Lower lobe of right lung (tissue), 2 donors: ENCODE measurements around the gene GBGT1. TPM values are rescaled to one million over a fixed set of nuclear protein-coding genes. Genes with fewer than 3 reads are reported as not detected.

Experiments used
- ATAC-seq, 2 donors: fragments of 200-7000 bp; cut with Tn5 transposase; one replicate each; pipeline ENCODE4 v1.9.1; 2020 to 2022; ENCODE audit warnings: mild to moderate bottlenecking in 2 of 2, moderate library complexity in 2 of 2
- DNase-seq: peaks from one replicate; pipeline ENCODE4 v3.0.0-alpha.2; 2020
- H3K27ac ChIP-seq: fragments of 200-600 bp; one replicate; pipeline ENCODE4 v1.8.0; 2022
- H3K27me3 ChIP-seq: fragments of 200-600 bp; one replicate; pipeline ENCODE4 v1.8.0; 2022; ENCODE audit warnings: low read depth
- H3K36me3 ChIP-seq: fragments of 200-600 bp; one replicate; pipeline ENCODE4 v1.8.0; 2022; ENCODE audit warnings: mild to moderate bottlenecking
- H3K4me1 ChIP-seq: fragments of 200-600 bp; one replicate; pipeline ENCODE4 v1.8.0; 2022
- H3K4me3 ChIP-seq: fragments of 200-600 bp; one replicate; pipeline ENCODE4 v1.8.0; 2022; ENCODE audit warnings: mild to moderate bottlenecking
- H3K9me3 ChIP-seq: fragments of 200-600 bp; one replicate; pipeline ENCODE4 v1.8.0; 2022
- CTCF ChIP-seq: fragments of 200-600 bp; IDR thresholded peaks from one replicate; pipeline ENCODE4 v1.8.0; 2022; ENCODE audit warnings: antibody characterized with exemption, mild to moderate bottlenecking
- intact Hi-C: fragments of 100-400 bp; cut with DNase I; formaldehyde crosslinking; loops from one replicate; pipeline ENCODE4 v1.11.0; 2022
- total RNA-seq: library from RNA; stranded (reverse); fragmentation: NEBNext Ultra II Directional; extraction: Animal tissue kit (Norgen Biotek cat#: 25700); gene quantifications from one replicate; pipeline ENCODE4 v1.2.1, GENCODE V29; 2021
- donor health status: DM: no; HTN: yes; CAD: no; lungs with severe emphysema.

The GBGT1 gene
- total RNA-seq, 1 donor from 2014 or later, result 38.5 TPM

GRCh38 chr9:133128152-133128551 lies 35.6 kb downstream of the GBGT1 start:
- H3K27me3 ChIP-seq, result no peaks in the 10 kb centered on the region
- intact Hi-C loops, result no loop called here
- no peak for DNase-seq
- H3K9me3 ChIP-seq, result no peaks in the 10 kb centered on the region
- H3K4me3 ChIP-seq, result no peak overlapping the region
- no peak for TF ChIP-seq CTCF
- H3K36me3 ChIP-seq, result no peaks in the 10 kb centered on the region
- H3K4me1 ChIP-seq, result peaks cover 65% of the 10 kb centered on the region
- ATAC-seq, result no peak
- peak overlapping the region; percentile 77 for H3K27ac ChIP-seq

GRCh38 chr9:133127340-133127981 lies 36.3 kb downstream of the GBGT1 start:
- peaks cover 65% of the 10 kb centered on the region for H3K4me1 ChIP-seq
- H3K36me3 ChIP-seq, result no peaks in the 10 kb centered on the region
- H3K9me3 ChIP-seq, result no peaks in the 10 kb centered on the region
- intact Hi-C loops, result no loop called here
- H3K4me3 ChIP-seq, result no peak overlapping the region
- H3K27ac ChIP-seq, result peak overlapping the region; percentile 77
- no peak for TF ChIP-seq CTCF
- peak; percentile 83 to 86 for ATAC-seq
- no peaks in the 10 kb centered on the region for H3K27me3 ChIP-seq
- peak; percentile 86 for DNase-seq

GRCh38 chr9:133126697-133127339 lies 36.9 kb downstream of the GBGT1 start:
- intact Hi-C loops, result no loop called here
- DNase-seq (no peak), ATAC-seq (no peak)
- H3K27ac ChIP-seq, result peak overlapping the region; percentile 77
- H3K4me3 ChIP-seq, result peak overlapping the region; percentile 35
- no peak for TF ChIP-seq CTCF
- no peaks in the 10 kb centered on the region for H3K9me3 ChIP-seq
- H3K36me3 ChIP-seq, result no peaks in the 10 kb centered on the region
- no peaks in the 10 kb centered on the region for H3K27me3 ChIP-seq
- peaks cover 65% of the 10 kb centered on the region for H3K4me1 ChIP-seq

DNA sequence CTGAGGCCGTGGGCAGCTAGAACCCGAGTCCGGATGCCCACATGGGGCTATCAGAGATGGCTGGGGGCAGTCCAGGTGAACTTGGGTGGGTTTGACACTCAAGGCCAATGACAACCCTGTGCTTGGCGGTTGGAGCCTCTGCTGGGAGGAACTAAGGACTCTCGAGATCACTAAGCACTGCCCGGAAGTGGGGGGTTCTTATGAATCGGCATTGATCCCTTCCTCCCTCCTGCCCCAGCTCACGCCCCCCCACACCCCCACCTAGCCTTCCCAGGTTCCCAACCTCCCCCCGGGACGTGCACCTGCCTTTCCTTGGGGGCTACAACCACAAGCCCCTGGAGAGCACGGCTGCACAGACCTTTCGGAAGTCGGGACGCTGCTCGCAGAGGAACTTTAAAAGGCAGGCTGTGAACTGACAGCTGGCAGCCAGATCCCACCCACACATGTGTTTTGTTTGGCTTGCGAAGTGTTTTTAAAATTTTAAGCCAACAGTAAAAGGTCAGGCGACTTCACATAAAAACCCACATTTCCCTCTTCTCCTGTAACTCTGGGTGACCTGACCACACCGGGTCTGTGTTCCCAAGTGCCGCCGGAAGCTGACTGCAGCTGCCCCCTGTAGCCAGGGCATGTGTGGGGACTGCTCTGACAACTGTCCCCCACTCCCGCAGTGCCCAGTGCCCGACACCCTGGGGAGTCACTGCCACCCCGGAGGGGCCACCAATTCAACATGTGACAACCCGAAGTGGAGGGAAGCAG lies 37.6 kb downstream of the GBGT1 start:
- ATAC-seq, result peak in 1 of 2 donors; percentile 2
- H3K27ac ChIP-seq, result peak overlapping the region; percentile 77
- no peaks in the 10 kb centered on the region for H3K36me3 ChIP-seq
- no peaks in the 10 kb centered on the region for H3K27me3 ChIP-seq
- H3K4me1 ChIP-seq, result peaks cover 65% of the 10 kb centered on the region
- H3K9me3 ChIP-seq, result no peaks in the 10 kb centered on the region
- DNase-seq, result peak; percentile 68
- H3K4me3 ChIP-seq, result peak overlapping the region; percentile 35
- TF ChIP-seq CTCF, result no peak
- intact Hi-C loops, result no loop called here

GRCh38 chr9:133124907-133125275 lies 38.8 kb downstream of the GBGT1 start:
- Histone ChIP-seq H3K27ac (no peak overlapping the region), H3K4me1 (peaks cover 73% of the 10 kb centered on the region), H3K36me3 (no peaks in the 10 kb centered on the region), H3K4me3 (no peak overlapping the region), H3K9me3 (no peaks in the 10 kb centered on the region), H3K27me3 (no peaks in the 10 kb centered on the region)
- TF ChIP-seq CTCF, result no peak
- intact Hi-C loops, result no loop called here
- DNase-seq, result no peak
- no peak for ATAC-seq
